ENCODE data around the gene BACE1-AS.

DNA sequence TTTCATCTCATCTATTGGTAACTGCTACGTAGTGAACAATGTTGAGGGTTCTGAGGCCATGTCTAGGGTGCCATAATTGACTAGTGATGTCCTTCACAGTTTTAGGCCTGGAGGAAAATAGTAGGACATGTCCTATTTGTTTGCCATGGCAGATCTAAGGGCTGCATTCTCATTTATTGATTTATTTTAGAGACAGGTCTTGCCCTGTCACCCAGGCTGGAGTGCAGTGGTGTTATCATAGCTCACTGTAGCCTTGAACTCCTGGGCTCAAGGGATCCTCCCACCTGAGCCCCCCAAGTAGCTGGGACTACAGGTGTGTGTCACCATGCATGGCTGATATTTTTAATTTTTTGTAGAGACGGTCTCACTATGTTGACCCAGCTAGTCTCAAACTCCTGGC lies 41.7 kb downstream of the BACE1-AS start:
- TF ChIP-seq EZH2 (IDR thresholded peaks at IDR 0.05; ENCODE audit: insufficient read depth, low read length) (no peak), CTCF (IDR thresholded peaks at IDR 0.05; ENCODE audit: insufficient read depth, low read depth, low read length) (no peak)

All from astrocyte (in vitro differentiated cells and primary cell).